ENCODE data around the gene ANKRD9. TPM values are rescaled to one million over a fixed set of nuclear protein-coding genes. Genes with fewer than 3 reads are reported as not detected.
"Not testable (repeated sequence)": the region's sequence is repeated elsewhere in the genome, so short reads cannot be mapped to it uniquely, and the experiment has no call there.

The ANKRD9 gene
- total and polyA plus RNA-seq, 5 donors from 2014 or later = 0.69 to 7.1 (median 1.7) TPM

- not testable (repeated sequence) for H3K27ac Mint-ChIP-seq; ATAC-seq (ENCODE audit: low read depth in 2 of 2); H3K36me3 Mint-ChIP-seq; H3K9me3 ChIP-seq (ENCODE audit: control insufficient read depth in 2 of 2, low read length in 2 of 2); H3K9me3 Mint-ChIP-seq; H3K27ac ChIP-seq (ENCODE audit: insufficient read depth, low read length, poor library complexity, severe bottlenecking); H3K4me3 ChIP-seq (ENCODE audit: low read depth, low read length); H3K36me3 ChIP-seq (ENCODE audit: control insufficient read depth, insufficient read depth, low read length); H3K27me3 ChIP-seq (ENCODE audit: control insufficient read depth, insufficient read depth, low read length); DNase-seq
- peak overlapping the region in 2 of 4 donors; percentile 38 to 47 for H3K4me3 Mint-ChIP-seq
- H3K27me3 Mint-ChIP-seq = peaks cover 14% of the 10 kb centered on the region
- peaks cover 0 to 24% (median 5%) of the 10 kb centered on the region in 4 donors for H3K4me1 Mint-ChIP-seq
- peaks cover 24% of the 10 kb centered on the region for H3K4me1 ChIP-seq (ENCODE audit: control insufficient read depth, insufficient read depth, low read length, poor library complexity, severe bottlenecking)
Measured at GRCh38 chr14:102519709-102520108, 10.1 kb upstream of the ANKRD9 start.

- H3K27ac Mint-ChIP-seq = no peak overlapping the region
- no peaks in the 10 kb centered on the region for H3K9me3 Mint-ChIP-seq
Measured at GRCh38 chr14:102518063-102518648, 8.6 kb upstream of the ANKRD9 start.

DNA sequence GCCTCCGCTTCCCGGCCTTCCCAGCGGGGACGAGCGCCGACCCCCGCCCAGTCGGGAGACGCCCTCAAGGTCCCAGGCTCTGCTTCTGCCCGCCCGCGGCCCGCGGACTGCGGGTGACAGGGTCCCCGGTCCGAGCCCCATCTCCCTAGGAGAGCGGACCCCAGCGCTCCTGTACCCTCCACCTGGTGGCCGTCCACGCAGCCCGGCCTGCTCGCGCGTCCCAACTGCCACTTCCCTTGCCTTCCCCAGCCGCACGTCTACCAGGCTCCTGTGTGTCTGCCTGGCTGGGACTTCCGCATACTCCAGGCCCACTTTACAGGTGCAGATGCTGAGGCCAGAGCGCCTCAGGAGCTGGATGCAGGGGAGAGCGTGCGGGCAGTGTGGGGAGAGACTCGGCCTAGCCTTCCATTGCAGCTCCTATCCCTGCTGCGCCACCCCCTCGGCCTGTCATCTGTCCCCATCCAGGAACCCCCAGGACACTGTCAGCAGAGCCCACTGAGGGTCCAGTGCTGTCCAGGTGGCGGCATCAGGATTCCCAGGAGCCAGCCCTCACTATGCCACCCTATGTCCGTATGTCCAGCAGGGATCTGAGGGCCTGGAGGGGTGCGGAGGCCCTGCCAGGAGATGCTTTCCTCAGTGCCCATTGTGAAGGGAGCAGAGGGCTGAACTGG, 8.0 kb upstream of the ANKRD9 start:
- H3K4me3 ChIP-seq (ENCODE audit: low read depth, low read length) = no peak overlapping the region
- no peaks in the 10 kb centered on the region for H3K36me3 Mint-ChIP-seq
- H3K27ac Mint-ChIP-seq = peak overlapping the region in 2 of 3 donors; percentile 63 to 69

More at GRCh38 chr14:102518063-102518648, 8.6 kb upstream of the ANKRD9 start:
- ATAC-seq (ENCODE audit: low read depth in 2 of 2) (no peak), DNase-seq (no peak)
- no peaks in the 10 kb centered on the region for H3K9me3 ChIP-seq (ENCODE audit: control insufficient read depth in 2 of 2, low read length in 2 of 2)
- Mint-ChIP-seq H3K36me3 (no peaks in the 10 kb centered on the region), H3K4me1 (peaks cover 0 to 11% (median 3%) of the 10 kb centered on the region in 4 donors), H3K4me3 (peak overlapping the region; percentile 63 to 82 (median 76)), H3K27me3 (peaks cover 14% of the 10 kb centered on the region)
- no peaks in the 10 kb centered on the region for H3K36me3 ChIP-seq (ENCODE audit: control insufficient read depth, insufficient read depth, low read length)
- H3K4me3 ChIP-seq (ENCODE audit: low read depth, low read length) = no peak overlapping the region
- no peak overlapping the region for H3K27ac ChIP-seq (ENCODE audit: insufficient read depth, low read length, poor library complexity, severe bottlenecking)
- H3K4me1 ChIP-seq (ENCODE audit: control insufficient read depth, insufficient read depth, low read length, poor library complexity, severe bottlenecking) = peaks cover 11% of the 10 kb centered on the region
- no peaks in the 10 kb centered on the region for H3K27me3 ChIP-seq (ENCODE audit: control insufficient read depth, insufficient read depth, low read length)

GRCh38 chr14:102516531-102517391, 7.2 kb upstream of the ANKRD9 start:
- H3K27me3 Mint-ChIP-seq = peaks cover 14% of the 10 kb centered on the region
- Histone ChIP-seq H3K9me3 (ENCODE audit: control insufficient read depth in 2 of 2, low read length in 2 of 2) (no peaks in the 10 kb centered on the region), H3K27ac (ENCODE audit: insufficient read depth, low read length, poor library complexity, severe bottlenecking) (no peak overlapping the region), H3K36me3 (ENCODE audit: control insufficient read depth, insufficient read depth, low read length) (no peaks in the 10 kb centered on the region), H3K4me3 (ENCODE audit: low read depth, low read length) (no peak overlapping the region), H3K4me1 (ENCODE audit: control insufficient read depth, insufficient read depth, low read length, poor library complexity, severe bottlenecking) (peaks cover 11% of the 10 kb centered on the region), H3K27me3 (ENCODE audit: control insufficient read depth, insufficient read depth, low read length) (no peaks in the 10 kb centered on the region)
- H3K27ac Mint-ChIP-seq = peak overlapping the region in 1 of 3 donors; percentile 73
- H3K9me3 Mint-ChIP-seq = no peaks in the 10 kb centered on the region
- H3K4me1 Mint-ChIP-seq = peaks cover 0 to 8% (median 2%) of the 10 kb centered on the region in 4 donors
- no peaks in the 10 kb centered on the region for H3K36me3 Mint-ChIP-seq
- DNase-seq = peak; percentile 34 to 58 (median 51)
- peak; percentile 67 to 84 for ATAC-seq (ENCODE audit: low read depth in 2 of 2)
- H3K4me3 Mint-ChIP-seq = peak overlapping the region; percentile 85 to 93 (median 88)

More for the DNA sequence above, 8.0 kb upstream of the ANKRD9 start:
- peaks cover 11% of the 10 kb centered on the region for H3K4me1 ChIP-seq (ENCODE audit: control insufficient read depth, insufficient read depth, low read length, poor library complexity, severe bottlenecking)
- H3K9me3 ChIP-seq (ENCODE audit: control insufficient read depth in 2 of 2, low read length in 2 of 2) = no peaks in the 10 kb centered on the region
- Mint-ChIP-seq H3K4me1 (peaks cover 0 to 8% (median 2%) of the 10 kb centered on the region in 4 donors), H3K27me3 (peaks cover 14% of the 10 kb centered on the region), H3K9me3 (no peaks in the 10 kb centered on the region), H3K4me3 (peak overlapping the region; percentile 63 to 82 (median 76))
- H3K27ac ChIP-seq (ENCODE audit: insufficient read depth, low read length, poor library complexity, severe bottlenecking) = no peak overlapping the region
- DNase-seq (no peak), ATAC-seq (ENCODE audit: low read depth in 2 of 2) (no peak)
- H3K36me3 ChIP-seq (ENCODE audit: control insufficient read depth, insufficient read depth, low read length) = no peaks in the 10 kb centered on the region
- no peaks in the 10 kb centered on the region for H3K27me3 ChIP-seq (ENCODE audit: control insufficient read depth, insufficient read depth, low read length)

GRCh38 chr14:102514987-102515733, 5.6 kb upstream of the ANKRD9 start:
- no peak for DNase-seq
- no peaks in the 10 kb centered on the region for H3K36me3 ChIP-seq (ENCODE audit: control insufficient read depth, insufficient read depth, low read length)
- peaks cover 21% of the 10 kb centered on the region for H3K4me1 ChIP-seq (ENCODE audit: control insufficient read depth, insufficient read depth, low read length, poor library complexity, severe bottlenecking)
- no peak overlapping the region for H3K4me3 ChIP-seq (ENCODE audit: low read depth, low read length)
- H3K27me3 ChIP-seq (ENCODE audit: control insufficient read depth, insufficient read depth, low read length) = no peaks in the 10 kb centered on the region
- H3K4me1 Mint-ChIP-seq = peaks cover 0 to 22% (median 5%) of the 10 kb centered on the region in 4 donors
- peaks cover 14% of the 10 kb centered on the region for H3K27me3 Mint-ChIP-seq
- no peak overlapping the region for H3K27ac ChIP-seq (ENCODE audit: insufficient read depth, low read length, poor library complexity, severe bottlenecking)
- no peaks in the 10 kb centered on the region for H3K9me3 ChIP-seq (ENCODE audit: control insufficient read depth in 2 of 2, low read length in 2 of 2)
- no peaks in the 10 kb centered on the region for H3K9me3 Mint-ChIP-seq
- H3K27ac Mint-ChIP-seq = no peak overlapping the region
- no peaks in the 10 kb centered on the region for H3K36me3 Mint-ChIP-seq
- H3K4me3 Mint-ChIP-seq = peak overlapping the region in 2 of 4 donors; percentile 71 to 84
- ATAC-seq (ENCODE audit: low read depth in 2 of 2) = no peak

GRCh38 chr14:102513899-102514772, 4.6 kb upstream of the ANKRD9 start:
- Mint-ChIP-seq H3K36me3 (no peaks in the 10 kb centered on the region), H3K9me3 (no peaks in the 10 kb centered on the region), H3K4me1 (peaks cover 0 to 22% (median 5%) of the 10 kb centered on the region in 4 donors), H3K27me3 (peaks cover 14% of the 10 kb centered on the region), H3K27ac (no peak overlapping the region), H3K4me3 (peak overlapping the region in 1 of 4 donors; percentile 84)
- Histone ChIP-seq H3K9me3 (ENCODE audit: control insufficient read depth in 2 of 2, low read length in 2 of 2) (no peaks in the 10 kb centered on the region), H3K27ac (ENCODE audit: insufficient read depth, low read length, poor library complexity, severe bottlenecking) (no peak overlapping the region), H3K4me1 (ENCODE audit: control insufficient read depth, insufficient read depth, low read length, poor library complexity, severe bottlenecking) (peaks cover 22% of the 10 kb centered on the region), H3K36me3 (ENCODE audit: control insufficient read depth, insufficient read depth, low read length) (no peaks in the 10 kb centered on the region), H3K27me3 (ENCODE audit: control insufficient read depth, insufficient read depth, low read length) (no peaks in the 10 kb centered on the region), H3K4me3 (ENCODE audit: low read depth, low read length) (no peak overlapping the region)
- no peak for DNase-seq
- ATAC-seq (ENCODE audit: low read depth in 2 of 2) = no peak
